H1 (cell line): ENCODE measurements around the gene OAS3. TPM values are rescaled to one million over a fixed set of nuclear protein-coding genes. Genes with fewer than 3 reads are reported as not detected.

Source experiments
- CTCF ChIA-PET: fragments of 300-600 bp; sonication (Branson Sonifier 250); formaldehyde crosslinking; loops from one replicate; lab custom pipeline; 2021; ENCODE audit not compliant: partially characterized antibody; lab: Charles Lee
- POLR2A ChIA-PET: fragments of 300-600 bp; sonication (Branson Sonifier 250); formaldehyde crosslinking; loops from one replicate; lab custom pipeline; 2021; ENCODE audit warnings: inconsistent platforms; ENCODE audit not compliant: partially characterized antibody; lab: Charles Lee
- DNase-seq, 2 experiments: peaks; one replicate each; pipeline versions ENCODE4 v3.0.0 to v3.0.0-alpha.2; 2010 to 2022; ENCODE audit warnings: low spot score in 2 of 2, low read depth in 1 of 2, mixed read lengths in 1 of 2
- FAIRE-seq: peaks from 2 replicates; lab custom pipeline; 2011; peaks lifted over from hg19 to GRCh38; lab: Jason Lieb, UNC
- H2AFZ ChIP-seq: 2 replicates; pipeline ENCODE4 v1.8.1; 2012; ENCODE audit warnings: low read length, inconsistent platforms
- H2AK5ac ChIP-seq: 2 replicates; pipeline ENCODE4 v1.6.1; 2013; ENCODE audit warnings: low read depth, low read length
- H2BK120ac ChIP-seq: replicated peaks from 2 replicates; pipeline ENCODE3; 2013; ENCODE audit warnings: low read depth, low read length, inconsistent platforms
- H2BK12ac ChIP-seq: 2 replicates; pipeline ENCODE4 v1.6.1; 2013; ENCODE audit warnings: low read depth, low read length
- H2BK15ac ChIP-seq: 2 replicates; pipeline ENCODE4 v1.6.1; 2013; ENCODE audit warnings: low read length
- H2BK20ac ChIP-seq: 2 replicates; pipeline ENCODE4 v1.6.1; 2013; ENCODE audit warnings: low read length
- H2BK5ac ChIP-seq: 2 replicates; pipeline ENCODE4 v1.6.1; 2013; ENCODE audit warnings: low read depth, low read length
- H3K14ac ChIP-seq: 2 replicates; pipeline ENCODE4 v1.6.1; 2013; ENCODE audit warnings: inconsistent platforms; ENCODE audit not compliant: insufficient read length
- H3K18ac ChIP-seq: 2 replicates; pipeline ENCODE4 v1.6.1; 2013; ENCODE audit warnings: low read length; ENCODE audit errors: extremely low read depth
- H3K23ac ChIP-seq: 2 replicates; pipeline ENCODE4 v1.6.1; 2013; ENCODE audit warnings: inconsistent platforms; ENCODE audit not compliant: insufficient read length
- H3K23me2 ChIP-seq: 2 replicates; pipeline ENCODE4 v1.6.1; 2013; ENCODE audit warnings: low read depth, low read length
- H3K27ac ChIP-seq: 2 replicates; pipeline ENCODE4 v1.6.1; 2011; ENCODE audit warnings: low read depth, low read length, inconsistent platforms
- H3K27me3 ChIP-seq, 4 experiments: replicated peaks in 1 of 4; 1 replicate in 1 of 4; 2 replicates in 3 of 4; pipeline versions ENCODE4 v1.6.1 to v1.8.1; 2011 to 2013; ENCODE audit warnings: low read length in 3 of 4, mild to moderate bottlenecking in 3 of 4, inconsistent platforms in 2 of 4, mixed read lengths in 2 of 4, moderate library complexity in 1 of 4; ENCODE audit not compliant: control insufficient read depth in 3 of 4, insufficient read depth in 3 of 4; ENCODE audit errors: extremely low read depth in 1 of 4
- H3K36me3 ChIP-seq, 4 experiments: 2 replicates each; pipeline versions ENCODE4 v1.6.1 to v1.8.1; 2011 to 2013; ENCODE audit warnings: mild to moderate bottlenecking in 4 of 4, low read length in 3 of 4, moderate library complexity in 2 of 4, control low read depth in 1 of 4, inconsistent platforms in 1 of 4; ENCODE audit not compliant: insufficient read depth in 4 of 4, control insufficient read depth in 2 of 4
- H3K4ac ChIP-seq: replicated peaks from 2 replicates; pipeline ENCODE3; 2013; ENCODE audit warnings: low read length, low read depth, mixed read lengths, inconsistent platforms; ENCODE audit not compliant: insufficient read length
- H3K4me1 ChIP-seq, 4 experiments: replicated peaks in 1 of 4; 1 replicate in 1 of 4; 2 replicates in 3 of 4; pipeline versions ENCODE4 v1.6.1 to v1.8.1; 2011 to 2013; ENCODE audit warnings: low read length in 3 of 4, inconsistent platforms in 2 of 4, mixed read lengths in 1 of 4; ENCODE audit not compliant: insufficient read depth in 4 of 4, control insufficient read depth in 3 of 4
- H3K4me2 ChIP-seq, 2 experiments: 2 replicates each; pipeline versions ENCODE4 v1.6.1 to v1.8.1; 2011 to 2013; ENCODE audit warnings: low read depth in 2 of 2, low read length in 2 of 2, control low read depth in 1 of 2, inconsistent platforms in 1 of 2, mild to moderate bottlenecking in 1 of 2; ENCODE audit not compliant: insufficient read depth in 1 of 2
- H3K4me3 ChIP-seq, 4 experiments: fragments of 200-600, 300-600 bp in 1 of 4; sonication (generic), shearing (Covaris generic), sonication (Bioruptor Twin) in 1 of 4; 2 replicates each; pipeline versions ENCODE4 v1.5.1 to v1.8.1; 2011 to 2016; ENCODE audit warnings: low read length in 4 of 4, low read depth in 3 of 4, control low read depth in 2 of 4, inconsistent platforms in 2 of 4, mild to moderate bottlenecking in 2 of 4, mixed read lengths in 1 of 4, moderate library complexity in 1 of 4; ENCODE audit not compliant: insufficient read depth in 2 of 4; ENCODE audit errors: extremely low read depth in 1 of 4
- H3K56ac ChIP-seq: replicated peaks from 2 replicates; pipeline ENCODE3; 2013; ENCODE audit warnings: low read depth, mild to moderate bottlenecking, mixed read lengths, low read length, inconsistent platforms; ENCODE audit not compliant: insufficient read length
- H3K79me1 ChIP-seq: 2 replicates; pipeline ENCODE4 v1.6.1; 2013; ENCODE audit warnings: low read depth, low read length, control low read depth
- H3K79me2 ChIP-seq, 2 experiments: 2 replicates each; pipeline versions ENCODE4 v1.6.1 to v1.8.1; 2012 to 2013; ENCODE audit warnings: low read length in 2 of 2, mild to moderate bottlenecking in 2 of 2, inconsistent platforms in 1 of 2; ENCODE audit not compliant: insufficient read depth in 2 of 2, control insufficient read depth in 1 of 2
- H3K9ac ChIP-seq, 4 experiments: replicated peaks in 1 of 4; 1 replicate in 1 of 4; 2 replicates in 3 of 4; pipeline versions ENCODE4 v1.6.1 to v1.8.1; 2011 to 2013; ENCODE audit warnings: low read depth in 3 of 4, low read length in 3 of 4, control low read depth in 2 of 4, mild to moderate bottlenecking in 2 of 4, moderate library complexity in 2 of 4, inconsistent platforms in 1 of 4; ENCODE audit errors: extremely low read depth in 1 of 4
- H3K9me3 ChIP-seq, 2 experiments: 2 replicates each; pipeline versions ENCODE4 v1.6.1 to v1.8.1; 2012 to 2013; ENCODE audit warnings: mild to moderate bottlenecking in 2 of 2, moderate library complexity in 2 of 2, control low read depth in 1 of 2, inconsistent platforms in 1 of 2, low read depth in 1 of 2, low read length in 1 of 2, mixed read lengths in 1 of 2; ENCODE audit not compliant: insufficient read depth in 2 of 2
- H4K20me1 ChIP-seq, 2 experiments: replicated peaks in 1 of 2; 2 replicates each; pipeline versions ENCODE3 to v1.8.1; 2011 to 2013; ENCODE audit warnings: inconsistent platforms in 2 of 2, low read length in 2 of 2, mild to moderate bottlenecking in 1 of 2; ENCODE audit not compliant: insufficient read depth in 2 of 2, control insufficient read depth in 1 of 2
- H4K5ac ChIP-seq: 2 replicates; pipeline ENCODE4 v1.6.1; 2013; ENCODE audit warnings: low read length, low read depth, mixed read lengths, inconsistent platforms; ENCODE audit not compliant: insufficient read length
- H4K8ac ChIP-seq: 2 replicates; pipeline ENCODE4 v1.8.0; 2013; ENCODE audit warnings: mild to moderate bottlenecking, moderate library complexity, low read length, inconsistent platforms; ENCODE audit not compliant: insufficient read depth; ENCODE audit errors: extremely low read depth
- H4K91ac ChIP-seq: replicated peaks from 2 replicates; pipeline ENCODE3; 2013; ENCODE audit warnings: low read length, mixed read lengths, inconsistent platforms; ENCODE audit not compliant: insufficient read length
- ASH2L ChIP-seq: fragments of 200-600, 300-600 bp; sonication (generic); IDR thresholded peaks from one replicate; pipeline ENCODE4 v1.7.1; 2017; ENCODE audit warnings: low read length
- BACH1 ChIP-seq: IDR thresholded peaks from 2 replicates; pipeline ENCODE4 v1.6.1; 2012; ENCODE audit warnings: low read length, improper control_type of control experiment
- BCL11A ChIP-seq, 2 experiments: IDR thresholded peaks; one replicate each; pipeline ENCODE4 v1.6.1; 2011; ENCODE audit warnings: low read depth in 2 of 2, low read length in 2 of 2, mild to moderate bottlenecking in 2 of 2
- CBX8 ChIP-seq: fragments of 300-800, 300-1000 bp; sonication (generic); IDR thresholded peaks from 2 replicates; pipeline ENCODE4 v1.7.1; 2016; ENCODE audit warnings: low read depth, low read length, borderline replicate concordance
- CTBP2 ChIP-seq: IDR thresholded peaks from 2 replicates; pipeline ENCODE4 v1.7.0; 2011; ENCODE audit warnings: borderline replicate concordance, mild to moderate bottlenecking, moderate library complexity, mixed read lengths, low read length; ENCODE audit not compliant: insufficient read depth, insufficient read length
- EGR1 ChIP-seq: IDR thresholded peaks from 2 replicates; pipeline ENCODE4 v1.6.1; 2011; ENCODE audit warnings: low read depth, low read length, borderline replicate concordance
- GTF2F1 ChIP-seq: IDR thresholded peaks from 2 replicates; pipeline ENCODE4 v1.6.1; 2012; ENCODE audit warnings: low read depth, low read length, improper control_type of control experiment, borderline replicate concordance
- JUND ChIP-seq: IDR thresholded peaks from 2 replicates; pipeline ENCODE4 v1.6.1; 2011; ENCODE audit warnings: mild to moderate bottlenecking, improper control_type of control experiment, low read length
- KDM5A ChIP-seq: fragments of 200-600 bp; IDR thresholded peaks from 2 replicates; pipeline ENCODE4 v1.7.1; 2012; ENCODE audit warnings: mild to moderate bottlenecking, low read length, inconsistent platforms, mixed read lengths
- NANOG ChIP-seq: IDR thresholded peaks from 2 replicates; pipeline ENCODE4 v1.6.1; 2011; ENCODE audit warnings: low read length, low read depth, mild to moderate bottlenecking, inconsistent platforms; ENCODE audit not compliant: insufficient read depth, poor library complexity, severe bottlenecking
- POLR2A ChIP-seq, 2 experiments: IDR thresholded peaks; 1 replicate in 1 of 2; 2 replicates in 1 of 2; pipeline ENCODE4 v1.6.1; 2011; ENCODE audit warnings: low read depth in 2 of 2, low read length in 2 of 2, mild to moderate bottlenecking in 2 of 2; ENCODE audit errors: control extremely low read depth in 1 of 2
- POU5F1 ChIP-seq: IDR thresholded peaks from 2 replicates; pipeline ENCODE4 v1.6.1; 2011; ENCODE audit warnings: low read depth, mild to moderate bottlenecking, low read length, moderate library complexity
- RXRA ChIP-seq: IDR thresholded peaks from 2 replicates; pipeline ENCODE4 v1.6.1; 2011; ENCODE audit warnings: low read depth, mild to moderate bottlenecking, low read length, moderate library complexity; ENCODE audit not compliant: insufficient read depth
- TAF1 ChIP-seq: IDR thresholded peaks from 2 replicates; pipeline ENCODE4 v1.6.1; 2011; ENCODE audit warnings: mild to moderate bottlenecking, low read depth, low read length
- TAF7 ChIP-seq: optimal IDR thresholded peaks from 2 replicates; pipeline ENCODE3; 2011; ENCODE audit warnings: low read depth, mild to moderate bottlenecking, inconsistent platforms, low read length, moderate library complexity, borderline replicate concordance
- TCF12 ChIP-seq: IDR thresholded peaks from 2 replicates; pipeline ENCODE4 v1.6.1; 2011; ENCODE audit warnings: low read depth, mild to moderate bottlenecking, low read length
- WGBS, 2 experiments: shearing (Covaris generic) in 1 of 2; methylation state at CpG; one replicate each; pipeline versions ENCODE4 v1.1.6 to v1.1.7; 2013 to 2015; ENCODE audit warnings: low lambda C conversion rate in 2 of 2, mixed read lengths in 2 of 2, inconsistent platforms in 1 of 2, low coverage in 1 of 2, missing lambda C conversion rate in 1 of 2; ENCODE audit not compliant: insufficient replicate concordance in 2 of 2, insufficient coverage in 1 of 2, insufficient read length in 1 of 2; ENCODE audit errors: extremely low coverage in 1 of 2, missing lambda C conversion rate in 1 of 2; 5-methylcytosine and 5-hydroxymethylcytosine counted together
- polyA plus RNA-seq, 7 experiments: library from polyadenylated mRNA; depleted of rRNA in 3 of 7; stranded (reverse) in 5 of 7; unstranded in 2 of 7; fragments of >200 nt in 5 of 7; fragments of 200-250 nt in 2 of 7; gene quantifications; 1 replicate in 5 of 7; 2 replicates in 1 of 7; 4 replicates in 1 of 7; pipeline versions ENCODE4 v1.2.1 to v1.2.3, GENCODE V29; 2011 to 2013; ENCODE audit warnings: missing spikeins in 2 of 7, mixed read lengths in 2 of 7
- total RNA-seq: library from RNA; stranded (reverse); fragmentation: NEBNext Ultra II Directional; extraction: Animal tissue kit (Norgen Biotek cat#: 25700); gene quantifications from 2 replicates; pipeline ENCODE4 v1.2.1, GENCODE V29; 2021

The OAS3 gene
- total and polyA plus RNA-seq, 2 of the 8 experiments (the other 6 are each of a cell fraction or from before 2014, with no cell fraction given) = 0.73 to 3.7 TPM

GRCh38 chr12:112965643-112966042, 27.4 kb downstream of the OAS3 start:
- H3K9ac ChIP-seq = no peak overlapping the region
- H4K91ac ChIP-seq = no peak overlapping the region
- DNase-seq = no peak
- H2BK15ac ChIP-seq = no peak overlapping the region
- no peak overlapping the region for H3K27ac ChIP-seq
- no peak overlapping the region for H2AFZ ChIP-seq
- no peak overlapping the region for H3K56ac ChIP-seq
- TF ChIP-seq BACH1 (no peak), ASH2L (no peak), RXRA (no peak), POU5F1 (no peak), TAF7 (no peak), CTBP2 (no peak), KDM5A (no peak), TCF12 (no peak), NANOG (no peak), EGR1 (no peak), CBX8 (no peak), GTF2F1 (no peak), BCL11A (IDR thresholded peaks at IDR 0.05; ENCODE audit: low read depth in 2 of 2, low read length in 2 of 2) (no peak), POLR2A (IDR thresholded peaks at IDR 0.05; ENCODE audit: control extremely low read depth in 1 of 2, low read depth in 2 of 2, low read length in 2 of 2) (no peak), JUND (no peak), TAF1 (no peak)
- H2BK20ac ChIP-seq = no peak overlapping the region
- no peak overlapping the region for H3K4me2 ChIP-seq
- H3K27me3 ChIP-seq = no peaks in the 10 kb centered on the region
- no peaks in the 10 kb centered on the region for H3K4me1 ChIP-seq
- no peak overlapping the region for H3K14ac ChIP-seq
- H4K20me1 ChIP-seq = peaks cover 0 to 2% of the 10 kb centered on the region in 2 experiments
- H3K79me2 ChIP-seq = no peaks in the 10 kb centered on the region
- H2AK5ac ChIP-seq = no peak overlapping the region
- no peak overlapping the region for H3K4ac ChIP-seq
- no peak overlapping the region for H2BK120ac ChIP-seq
- no peak overlapping the region for H4K5ac ChIP-seq
- WGBS, 2 experiments = 85% methylated on average over 15 of the region's 15 CpGs; no CpG with 5 or more reads in 1 of the 2 experiments
- H4K8ac ChIP-seq = no peak overlapping the region
- no peaks in the 10 kb centered on the region for H3K79me1 ChIP-seq
- no peak for FAIRE-seq
- ChIA-PET POLR2A (no interaction called here), CTCF (interaction anchor here (0.6 to 2.4 kb wide), 4 partner anchors 10 to 65 kb away, joined by 3 to 8 read pairs (median 4); no protein-coding TSS in a partner anchor)
- no peak overlapping the region for H3K18ac ChIP-seq
- H2BK5ac ChIP-seq = no peak overlapping the region
- H3K36me3 ChIP-seq = no peaks in the 10 kb centered on the region
- no peaks in the 10 kb centered on the region for H3K23me2 ChIP-seq
- no peak overlapping the region for H3K4me3 ChIP-seq
- peaks cover 3 to 5% of the 10 kb centered on the region in 2 experiments; a peak in 2 of 4 replicates for H3K9me3 ChIP-seq
- H2BK12ac ChIP-seq = no peak overlapping the region
- H3K23ac ChIP-seq = no peak overlapping the region
